ENCODE measurements around the gene EDN2.

DNA sequence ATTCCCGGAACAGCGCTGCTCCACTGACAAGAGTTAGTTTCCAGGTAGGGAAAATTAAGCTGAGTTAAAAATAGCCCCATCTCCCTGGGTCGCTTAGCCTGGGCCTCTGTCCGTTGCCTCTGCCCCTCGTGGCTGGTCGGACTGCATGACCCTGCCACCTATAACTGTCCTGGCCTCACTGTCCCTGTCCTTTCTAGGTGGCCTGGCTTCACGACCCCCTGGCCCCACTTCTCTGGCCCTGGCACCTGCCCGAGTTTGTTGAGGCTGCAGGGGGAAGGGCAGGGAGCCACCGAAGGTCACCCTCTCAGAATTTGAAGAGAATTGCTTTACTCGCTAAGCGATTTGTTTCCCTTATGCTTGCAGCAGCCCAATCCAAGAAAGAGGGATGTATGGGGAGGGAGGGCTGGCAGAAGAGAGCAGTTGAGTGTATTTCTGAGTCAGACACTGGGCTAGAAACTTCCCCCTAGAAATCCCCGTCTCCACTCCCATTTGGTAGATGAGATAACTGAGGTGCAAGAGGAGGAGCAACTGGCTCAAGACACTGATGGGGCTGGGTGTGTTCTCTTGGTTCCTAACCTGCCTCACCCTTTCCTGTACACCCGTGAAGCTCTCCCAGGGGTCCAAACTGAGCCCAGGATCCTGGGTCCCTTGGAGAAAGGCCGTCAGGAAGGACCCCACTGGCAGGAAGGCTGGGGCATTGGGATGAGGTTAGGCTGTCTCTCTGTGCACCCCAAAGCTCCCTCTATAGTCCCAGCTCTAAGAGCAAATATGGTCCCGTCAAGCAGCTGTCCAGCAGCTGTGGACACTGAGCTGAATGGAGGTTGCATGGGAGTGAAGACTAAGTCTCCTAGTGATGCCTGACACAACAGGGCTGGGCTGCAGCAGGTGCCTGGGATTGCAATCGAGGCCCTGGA, 2.9 kb upstream of the EDN2 start:
- TF ChIP-seq, protein P1, sequence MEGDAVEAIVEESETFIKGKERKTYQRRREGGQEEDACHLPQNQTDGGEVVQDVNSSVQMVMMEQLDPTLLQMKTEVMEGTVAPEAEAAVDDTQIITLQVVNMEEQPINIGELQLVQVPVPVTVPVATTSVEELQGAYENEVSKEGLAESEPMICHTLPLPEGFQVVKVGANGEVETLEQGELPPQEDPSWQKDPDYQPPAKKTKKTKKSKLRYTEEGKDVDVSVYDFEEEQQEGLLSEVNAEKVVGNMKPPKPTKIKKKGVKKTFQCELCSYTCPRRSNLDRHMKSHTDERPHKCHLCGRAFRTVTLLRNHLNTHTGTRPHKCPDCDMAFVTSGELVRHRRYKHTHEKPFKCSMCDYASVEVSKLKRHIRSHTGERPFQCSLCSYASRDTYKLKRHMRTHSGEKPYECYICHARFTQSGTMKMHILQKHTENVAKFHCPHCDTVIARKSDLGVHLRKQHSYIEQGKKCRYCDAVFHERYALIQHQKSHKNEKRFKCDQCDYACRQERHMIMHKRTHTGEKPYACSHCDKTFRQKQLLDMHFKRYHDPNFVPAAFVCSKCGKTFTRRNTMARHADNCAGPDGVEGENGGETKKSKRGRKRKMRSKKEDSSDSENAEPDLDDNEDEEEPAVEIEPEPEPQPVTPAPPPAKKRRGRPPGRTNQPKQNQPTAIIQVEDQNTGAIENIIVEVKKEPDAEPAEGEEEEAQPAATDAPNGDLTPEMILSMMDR (IDR thresholded peaks at IDR 0.05), result no peak
- TF ChIP-seq POLR2AphosphoS5 (IDR thresholded peaks at IDR 0.05) (no peak), POLR2A (IDR thresholded peaks at IDR 0.05) (no peak)

Data from suprapubic skin (tissue), 4 donors.